Measurements from ENCODE around the gene HMX1.

The HMX1 gene

GRCh38 chr4:8910822-8911315, 39.2 kb upstream of the HMX1 start:
- peak in 6 of 10 donors; percentile 7 to 75 (median 21) for DNase-seq
- intact Hi-C loops (cut with DNase I), result no loop called here

- intact Hi-C loops (cut with DNase I), result no loop called here
- peak in 3 of 10 donors; percentile 4 to 75 (median 58) for DNase-seq
Observed at GRCh38 chr4:8910100-8910821, 38.6 kb upstream of the HMX1 start.

- peak in 1 of 10 donors; percentile 7 for DNase-seq
- intact Hi-C loops (cut with DNase I), result no loop called here
Observed at GRCh38 chr4:8909548-8909947, 37.9 kb upstream of the HMX1 start.

GRCh38 chr4:8908206-8908893, 36.7 kb upstream of the HMX1 start:
- intact Hi-C loops (cut with DNase I), result no loop called here
- peak in 6 of 10 donors; percentile 3 to 75 (median 32) for DNase-seq

GRCh38 chr4:8907596-8908205, 36.1 kb upstream of the HMX1 start:
- DNase-seq, result peak in 6 of 10 donors; percentile 3 to 76 (median 30)

GRCh38 chr4:8906991-8907595, 35.5 kb upstream of the HMX1 start:
- DNase-seq, result peak in 5 of 10 donors; percentile 2 to 52 (median 29)
- intact Hi-C loops (cut with DNase I), result no loop called here

More at GRCh38 chr4:8907596-8908205, 36.1 kb upstream of the HMX1 start:
- intact Hi-C loops (cut with DNase I), result no loop called here

GRCh38 chr4:8906668-8906970, 35.0 kb upstream of the HMX1 start:
- intact Hi-C loops (cut with DNase I), result no loop called here
- DNase-seq, result peak in 4 of 10 donors; percentile 3 to 76 (median 17)

GRCh38 chr4:8905773-8906667, 34.4 kb upstream of the HMX1 start:
- intact Hi-C loops (cut with DNase I), result no loop called here
- DNase-seq, result peak in 6 of 10 donors; percentile 1 to 78 (median 31)

GRCh38 chr4:8905226-8905772, 33.7 kb upstream of the HMX1 start:
- DNase-seq, result peak in 3 of 10 donors; percentile 55 to 78 (median 60)
- intact Hi-C loops (cut with DNase I), result no loop called here

GRCh38 chr4:8904666-8905065, 33.0 kb upstream of the HMX1 start:
- peak in 3 of 10 donors; percentile 16 to 35 (median 28) for DNase-seq
- intact Hi-C loops (cut with DNase I), result no loop called here

- intact Hi-C loops (cut with DNase I), result no loop called here
- DNase-seq, result peak in 4 of 10 donors; percentile 3 to 72 (median 49)
Observed at GRCh38 chr4:8904041-8904501, 32.4 kb upstream of the HMX1 start.

GRCh38 chr4:8901335-8901734, 29.7 kb upstream of the HMX1 start:
- peak in 1 of 10 donors; percentile 10 for DNase-seq
- intact Hi-C loops (cut with DNase I), result no loop called here

GRCh38 chr4:8900588-8900987, 28.9 kb upstream of the HMX1 start:
- peak in 3 of 10 donors; percentile 21 to 46 (median 22) for DNase-seq
- intact Hi-C loops (cut with DNase I), result no loop called here

GRCh38 chr4:8898419-8898818, 26.8 kb upstream of the HMX1 start:
- intact Hi-C loops (cut with DNase I), result no loop called here
- no peak for DNase-seq

- intact Hi-C loops (cut with DNase I), result no loop called here
- no peak for DNase-seq
Observed at GRCh38 chr4:8897251-8898167, 25.9 kb upstream of the HMX1 start.

GRCh38 chr4:8896506-8896905, 24.9 kb upstream of the HMX1 start:
- intact Hi-C loops (cut with DNase I), result no loop called here
- no peak for DNase-seq

GRCh38 chr4:8896071-8896470, 24.4 kb upstream of the HMX1 start:
- DNase-seq, result no peak
- intact Hi-C loops (cut with DNase I), result no loop called here

- intact Hi-C loops (cut with DNase I), result no loop called here
- DNase-seq, result no peak
Observed at GRCh38 chr4:8895295-8895694, 23.7 kb upstream of the HMX1 start.

Measured in posterior cingulate gyrus (tissue), 11 donors.